Esophagus squamous epithelium (tissue), 5 donors: Measurements from ENCODE around the gene CGB5. TPM values are rescaled to one million over a fixed set of nuclear protein-coding genes. Genes with fewer than 3 reads are reported as not detected.

Experiments used
- DNase-seq: peaks from one replicate; lab custom pipeline; 2025; lab: John Stamatoyannopoulos, UW
- H3K27ac ChIP-seq, 4 donors: fragments of 200-600 bp; sonication (generic); one replicate each; pipeline ENCODE4 v1.5.1; 2016 to 2019; ENCODE audit warnings: mild to moderate bottlenecking in 1 of 4
- H3K27me3 ChIP-seq, 4 donors: fragments of 200-600 bp; sonication (generic); 1 replicate in 3 of 4; 2 replicates in 1 of 4; pipeline versions ENCODE4 v1.5.1 to v1.6.0; 2017 to 2021; ENCODE audit warnings: antibody characterized with exemption in 1 of 4
- H3K36me3 ChIP-seq, 3 donors: fragments of 200-600 bp; sonication (generic); one replicate each; pipeline ENCODE4 v1.5.1; 2016 to 2019
- H3K4me1 ChIP-seq, 3 donors: fragments of 200-600 bp; sonication (generic); one replicate each; pipeline ENCODE4 v1.5.1; 2017 to 2019
- H3K4me3 ChIP-seq, 4 donors: fragments of 200-600 bp; sonication (generic); 1 replicate in 3 of 4; 2 replicates in 1 of 4; pipeline ENCODE4 v1.5.1; 2016 to 2019; ENCODE audit warnings: mild to moderate bottlenecking in 2 of 4, moderate library complexity in 1 of 4
- H3K9me3 ChIP-seq, 3 donors: fragments of 200-600 bp; sonication (generic); one replicate each; pipeline ENCODE4 v1.5.1; 2016 to 2019
- POLR2A ChIP-seq, 4 donors: fragments of 450-650 bp; IDR thresholded peaks; one replicate each; pipeline ENCODE4 v1.6.1; 2017; ENCODE audit warnings: antibody characterized with exemption in 4 of 4, mild to moderate bottlenecking in 4 of 4, moderate library complexity in 3 of 4
- WGBS, 2 donors: methylation state at CpG; one replicate each; pipeline ENCODE4 v1.1.5; 2018; 5-methylcytosine and 5-hydroxymethylcytosine counted together
- intact Hi-C: fragments of 100-400 bp; cut with DNase I; formaldehyde crosslinking; loops from one replicate; pipeline ENCODE4 v1.15.0; 2022
- total RNA-seq, 4 donors: library from RNA; depleted of rRNA; stranded (reverse); fragments of >200 nt; gene quantifications; one replicate each; pipeline ENCODE4 v1.1.0, GENCODE V29; 2016
- TF ChIP-seq, protein P1 (sequence below), 6 experiments: fragments of 450-650 bp in 4 of 6; fragments of 200-600 bp in 2 of 6; sonication (generic) in 2 of 6; IDR thresholded peaks; one replicate each; pipeline ENCODE4 v1.5.1; 2016 to 2019; ENCODE audit warnings: antibody characterized with exemption in 6 of 6, mild to moderate bottlenecking in 4 of 6, moderate library complexity in 4 of 6
- donor health status: DM: yes; HTN: yes; CAD: no.

The CGB5 gene
- total RNA-seq, 4 donors from 2014 or later, result 2.4 TPM; not detected in 3

DNA sequence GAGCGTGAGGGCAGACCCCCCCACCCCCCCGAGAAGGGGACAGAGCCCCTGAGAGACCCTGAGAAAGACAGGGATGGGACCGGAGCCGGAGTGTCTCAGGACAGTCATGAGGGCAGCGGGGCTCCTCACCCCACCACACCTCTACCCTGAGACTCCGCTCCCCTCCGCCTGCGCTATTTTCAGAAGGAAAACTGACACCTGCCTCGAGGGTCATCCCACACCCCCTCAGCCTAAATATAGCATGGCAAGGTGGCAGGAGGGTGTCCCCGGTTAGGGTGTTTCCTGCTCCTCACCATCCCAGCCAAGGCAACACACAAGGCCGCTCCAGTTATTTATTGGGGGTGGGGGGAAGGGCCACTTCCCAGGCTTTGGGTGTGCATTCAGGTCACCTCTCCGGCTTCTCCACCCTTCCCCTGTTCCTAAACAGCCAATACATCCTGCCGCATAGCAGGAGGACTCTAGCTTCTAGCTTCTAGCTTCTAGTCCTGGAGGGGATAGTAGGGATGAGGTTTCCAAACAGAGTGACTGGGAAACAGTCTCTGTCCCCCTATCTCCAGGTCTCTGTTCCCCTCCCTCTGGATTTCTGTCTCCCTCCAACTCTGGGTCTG lies 22.4 kb downstream of the CGB5 start:
- Histone ChIP-seq H3K27ac (no peak overlapping the region), H3K9me3 (no peaks in the 10 kb centered on the region), H3K4me1 (peaks cover 6 to 28% (median 10%) of the 10 kb centered on the region in 3 donors), H3K36me3 (no peaks in the 10 kb centered on the region), H3K4me3 (no peak overlapping the region), H3K27me3 (peaks cover 0 to 100% (median 8%) of the 10 kb centered on the region in 4 donors)
- intact Hi-C loops, result no loop called here
- WGBS, 2 donors, result 52 to 64% methylated on average over 10 to 12 of the region's 13 CpGs
- TF ChIP-seq, protein P1, sequence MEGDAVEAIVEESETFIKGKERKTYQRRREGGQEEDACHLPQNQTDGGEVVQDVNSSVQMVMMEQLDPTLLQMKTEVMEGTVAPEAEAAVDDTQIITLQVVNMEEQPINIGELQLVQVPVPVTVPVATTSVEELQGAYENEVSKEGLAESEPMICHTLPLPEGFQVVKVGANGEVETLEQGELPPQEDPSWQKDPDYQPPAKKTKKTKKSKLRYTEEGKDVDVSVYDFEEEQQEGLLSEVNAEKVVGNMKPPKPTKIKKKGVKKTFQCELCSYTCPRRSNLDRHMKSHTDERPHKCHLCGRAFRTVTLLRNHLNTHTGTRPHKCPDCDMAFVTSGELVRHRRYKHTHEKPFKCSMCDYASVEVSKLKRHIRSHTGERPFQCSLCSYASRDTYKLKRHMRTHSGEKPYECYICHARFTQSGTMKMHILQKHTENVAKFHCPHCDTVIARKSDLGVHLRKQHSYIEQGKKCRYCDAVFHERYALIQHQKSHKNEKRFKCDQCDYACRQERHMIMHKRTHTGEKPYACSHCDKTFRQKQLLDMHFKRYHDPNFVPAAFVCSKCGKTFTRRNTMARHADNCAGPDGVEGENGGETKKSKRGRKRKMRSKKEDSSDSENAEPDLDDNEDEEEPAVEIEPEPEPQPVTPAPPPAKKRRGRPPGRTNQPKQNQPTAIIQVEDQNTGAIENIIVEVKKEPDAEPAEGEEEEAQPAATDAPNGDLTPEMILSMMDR (IDR thresholded peaks at IDR 0.05), result no peak
- TF ChIP-seq POLR2A (IDR thresholded peaks at IDR 0.05), result no peak
- no peak for DNase-seq

DNA sequence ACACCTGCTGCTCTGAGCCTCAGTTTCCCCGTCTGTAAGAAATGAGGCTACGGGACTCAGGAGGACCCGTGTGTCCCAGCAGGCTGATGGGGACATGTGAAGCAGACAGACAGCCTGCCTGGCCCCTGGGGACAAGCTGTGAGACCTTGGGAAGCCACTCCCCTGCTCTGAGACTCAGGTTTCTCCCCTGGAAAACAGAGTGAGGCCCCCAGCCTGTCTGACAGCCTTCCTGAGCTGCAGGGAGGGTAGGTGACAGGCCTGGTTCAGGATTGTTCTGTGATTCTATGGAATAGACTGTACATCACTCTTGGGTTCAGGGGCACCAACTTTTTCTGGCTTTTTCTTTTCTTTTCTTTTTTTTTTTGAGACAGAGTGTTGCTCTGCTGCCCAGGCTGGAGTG lies 23.9 kb downstream of the CGB5 start:
- Histone ChIP-seq H3K27me3 (peaks cover 0 to 100% (median 11%) of the 10 kb centered on the region in 4 donors), H3K9me3 (no peaks in the 10 kb centered on the region), H3K4me3 (no peak overlapping the region), H3K27ac (no peak overlapping the region), H3K36me3 (no peaks in the 10 kb centered on the region), H3K4me1 (peaks cover 9 to 37% (median 10%) of the 10 kb centered on the region in 3 donors)
- TF ChIP-seq, protein P1 (IDR thresholded peaks at IDR 0.05), result no peak
- TF ChIP-seq POLR2A (IDR thresholded peaks at IDR 0.05), result no peak
- no peak for DNase-seq
- intact Hi-C loops, result no loop called here
- WGBS, 2 donors, result 46 to 62% methylated on average over 2 of the region's 3 CpGs

DNA sequence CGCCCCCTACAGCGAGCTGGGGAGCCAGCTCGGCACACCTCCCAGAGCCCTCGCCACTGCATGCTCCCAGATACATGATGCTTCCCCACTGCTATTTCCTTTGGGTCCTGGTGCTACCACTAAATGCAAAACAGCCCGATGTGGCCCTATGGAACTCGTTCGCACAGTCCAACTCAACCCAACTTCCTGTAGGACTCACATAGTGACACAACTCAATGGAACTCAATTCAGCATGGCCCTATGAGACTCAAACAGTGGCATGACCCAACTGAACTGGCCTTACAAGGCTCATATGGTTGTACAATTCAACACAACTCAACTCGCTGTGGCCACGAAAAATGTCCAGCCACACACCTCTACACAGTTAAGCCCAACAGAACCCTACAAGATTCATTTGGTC lies 25.4 kb downstream of the CGB5 start:
- Histone ChIP-seq H3K27me3 (peaks cover 5 to 100% (median 22%) of the 10 kb centered on the region in 4 donors), H3K4me1 (peaks cover 9 to 37% (median 10%) of the 10 kb centered on the region in 3 donors), H3K27ac (no peak overlapping the region), H3K36me3 (no peaks in the 10 kb centered on the region), H3K4me3 (no peak overlapping the region), H3K9me3 (no peaks in the 10 kb centered on the region)
- no peak for DNase-seq
- TF ChIP-seq, protein P1 (IDR thresholded peaks at IDR 0.05), result no peak
- TF ChIP-seq POLR2A (IDR thresholded peaks at IDR 0.05), result no peak
- intact Hi-C loops, result no loop called here
- WGBS, 2 donors, result 84 to 91% methylated on average over 6 to 9 of the region's 9 CpGs

DNA sequence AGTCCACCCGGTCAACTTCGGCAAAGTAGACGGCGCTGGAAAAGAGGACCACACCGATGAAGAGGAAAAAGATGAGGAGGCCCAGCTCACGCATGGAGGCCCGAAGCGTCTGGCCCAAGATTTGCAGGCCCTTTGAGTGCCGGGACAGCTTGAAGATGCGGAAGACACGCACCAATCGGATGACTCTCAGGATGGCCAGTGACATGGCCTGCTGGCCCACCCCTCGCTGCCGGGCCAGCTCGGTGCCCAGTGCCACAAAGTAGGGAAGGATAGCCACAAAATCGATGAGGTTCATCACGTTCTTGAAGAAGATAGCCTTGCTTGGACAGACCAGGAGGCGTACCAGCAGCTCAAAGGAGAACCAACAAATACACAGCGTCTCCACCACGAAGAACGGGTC lies 26.8 kb downstream of the CGB5 start:
- Histone ChIP-seq H3K36me3 (no peaks in the 10 kb centered on the region), H3K4me1 (peaks cover under 1 to 25% (median 3%) of the 10 kb centered on the region in 3 donors), H3K27ac (no peak overlapping the region), H3K27me3 (peaks cover 5 to 92% (median 21%) of the 10 kb centered on the region in 4 donors), H3K9me3 (no peaks in the 10 kb centered on the region), H3K4me3 (no peak overlapping the region)
- TF ChIP-seq POLR2A (IDR thresholded peaks at IDR 0.05), result no peak
- TF ChIP-seq, protein P1 (IDR thresholded peaks at IDR 0.05), result no peak
- WGBS, 2 donors, result 90 to 92% methylated on average over 12 to 16 of the region's 21 CpGs
- DNase-seq, result no peak
- intact Hi-C loops, result no loop called here

DNA sequence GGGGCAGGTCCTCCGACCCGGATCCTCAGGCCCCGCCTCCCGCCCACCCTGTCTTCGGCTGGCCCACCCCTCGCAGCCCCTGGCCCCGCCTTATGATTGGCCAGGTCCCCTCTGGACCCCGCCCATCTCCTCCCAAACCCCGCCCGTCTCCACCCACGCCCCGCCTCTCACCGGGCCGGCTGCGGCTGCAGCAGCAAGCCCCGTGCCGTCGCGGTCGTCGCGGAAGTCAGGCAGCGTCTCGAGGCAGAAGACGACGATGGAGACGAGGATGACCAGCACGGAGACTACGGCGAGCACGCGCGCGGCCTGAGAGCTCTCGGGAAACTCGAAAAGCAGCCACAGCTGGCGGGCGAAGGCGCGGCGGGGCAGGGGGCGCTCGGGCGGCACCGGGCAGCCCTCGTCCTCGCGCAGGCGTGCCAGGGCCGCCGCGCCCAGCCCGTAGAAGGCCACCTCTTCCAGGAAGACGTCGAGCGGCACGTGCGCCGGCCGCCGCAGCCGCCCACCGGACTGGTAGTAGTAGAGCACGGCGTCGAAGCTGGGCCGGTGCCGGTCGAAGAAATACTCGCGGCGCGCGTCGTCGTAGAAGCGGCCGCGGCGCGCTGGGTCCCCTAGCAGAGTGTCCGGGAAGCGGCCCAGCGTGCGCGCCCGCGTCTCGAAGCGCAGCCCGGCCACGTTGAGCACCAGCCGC lies 28.4 kb downstream of the CGB5 start:
- Histone ChIP-seq H3K27ac (no peak overlapping the region), H3K27me3 (peaks cover 5 to 76% (median 20%) of the 10 kb centered on the region in 4 donors), H3K4me3 (peak overlapping the region in 2 of 4 donors; percentile 28 to 38), H3K4me1 (peaks cover 0 to 23% (median 3%) of the 10 kb centered on the region in 3 donors), H3K36me3 (no peaks in the 10 kb centered on the region), H3K9me3 (no peaks in the 10 kb centered on the region)
- intact Hi-C loops, result no loop called here
- TF ChIP-seq, protein P1 (IDR thresholded peaks at IDR 0.05), result no peak
- no peak for TF ChIP-seq POLR2A (IDR thresholded peaks at IDR 0.05)
- WGBS, 2 donors, result 0 to 25% methylated on average over 2 to 40 of the region's 93 CpGs
- DNase-seq, result no peak
